ENCODE results near the gene NSD1.

NSD1 gene

GRCh38 chr5:177133096-177133852 is at the start of gene NSD1:
TSS of gene NSD1 (plus strand) at chr5:177133773. CDS start at chr5:177135104, 1,331 bp downstream.
- H3K9me3 Mint-ChIP-seq = no peaks in the 10 kb centered on the region
- peaks cover 37% of the 10 kb centered on the region for H3K36me3 Mint-ChIP-seq (ENCODE audit: low read depth)
- H3K27me3 Mint-ChIP-seq = no peaks in the 10 kb centered on the region
- peaks cover 55% of the 10 kb centered on the region for H3K4me1 Mint-ChIP-seq (ENCODE audit: low read depth)
- peak within 1 kb of the TSS; percentile 90 for H3K4me3 Mint-ChIP-seq
- peak within 1 kb of the TSS; percentile 91 for H3K27ac Mint-ChIP-seq
- DNase-seq = peak; percentile 94

- H3K4me3 Mint-ChIP-seq = no peak overlapping the region
- no peak for DNase-seq
- H3K27me3 Mint-ChIP-seq = peaks cover 22% of the 10 kb centered on the region
- H3K36me3 Mint-ChIP-seq (ENCODE audit: low read depth) = no peaks in the 10 kb centered on the region
- H3K9me3 Mint-ChIP-seq = no peaks in the 10 kb centered on the region
- peaks cover 9% of the 10 kb centered on the region for H3K4me1 Mint-ChIP-seq (ENCODE audit: low read depth)
- H3K27ac Mint-ChIP-seq = no peak overlapping the region
These were observed 49.4 kb upstream of the NSD1 start for GRCh38 chr5:177084175-177084574.

GRCh38 chr5:177085985-177086653 is 47.5 kb upstream of the NSD1 start:
- peaks cover 22% of the 10 kb centered on the region for H3K27me3 Mint-ChIP-seq
- H3K4me3 Mint-ChIP-seq = peak overlapping the region; percentile 34
- peaks cover 9% of the 10 kb centered on the region for H3K4me1 Mint-ChIP-seq (ENCODE audit: low read depth)
- no peak overlapping the region for H3K27ac Mint-ChIP-seq
- no peak for DNase-seq
- H3K36me3 Mint-ChIP-seq (ENCODE audit: low read depth) = no peaks in the 10 kb centered on the region
- no peaks in the 10 kb centered on the region for H3K9me3 Mint-ChIP-seq

- no peaks in the 10 kb centered on the region for H3K36me3 Mint-ChIP-seq (ENCODE audit: low read depth)
- H3K4me1 Mint-ChIP-seq (ENCODE audit: low read depth) = peaks cover 9% of the 10 kb centered on the region
- peaks cover 22% of the 10 kb centered on the region for H3K27me3 Mint-ChIP-seq
- no peaks in the 10 kb centered on the region for H3K9me3 Mint-ChIP-seq
- peak within 1 kb of the TSS; percentile 34 for H3K4me3 Mint-ChIP-seq
- no peak within 1 kb of the TSS for H3K27ac Mint-ChIP-seq
- peak; percentile 79 for DNase-seq
These were observed 46.7 kb upstream of the NSD1 start, which contains the start of gene FGFR4 for GRCh38 chr5:177086654-177087397. TSS of gene FGFR4 (plus strand) at chr5:177086915. CDS start at chr5:177089603, 2,688 bp downstream.

GRCh38 chr5:177087398-177088005 is 46.1 kb upstream of the NSD1 start:
- peaks cover 22% of the 10 kb centered on the region for H3K27me3 Mint-ChIP-seq
- peak overlapping the region; percentile 30 for H3K4me3 Mint-ChIP-seq
- peaks cover 9% of the 10 kb centered on the region for H3K4me1 Mint-ChIP-seq (ENCODE audit: low read depth)
- no peaks in the 10 kb centered on the region for H3K36me3 Mint-ChIP-seq (ENCODE audit: low read depth)
- no peak for DNase-seq
- no peaks in the 10 kb centered on the region for H3K9me3 Mint-ChIP-seq
- no peak overlapping the region for H3K27ac Mint-ChIP-seq

GRCh38 chr5:177089127-177089526 is 44.4 kb upstream of the NSD1 start:
- Mint-ChIP-seq H3K36me3 (ENCODE audit: low read depth) (no peaks in the 10 kb centered on the region), H3K27ac (no peak overlapping the region), H3K27me3 (peaks cover 19% of the 10 kb centered on the region), H3K9me3 (no peaks in the 10 kb centered on the region), H3K4me1 (ENCODE audit: low read depth) (peaks cover 9% of the 10 kb centered on the region), H3K4me3 (no peak overlapping the region)
- no peak for DNase-seq

- Mint-ChIP-seq H3K36me3 (ENCODE audit: low read depth) (no peaks in the 10 kb centered on the region), H3K9me3 (no peaks in the 10 kb centered on the region), H3K27ac (no peak overlapping the region), H3K4me1 (ENCODE audit: low read depth) (peaks cover 9% of the 10 kb centered on the region), H3K27me3 (peaks cover 17% of the 10 kb centered on the region), H3K4me3 (no peak overlapping the region)
- no peak for DNase-seq
These were observed 43.5 kb upstream of the NSD1 start for GRCh38 chr5:177089825-177090641.

GRCh38 chr5:177090813-177091212 is 42.8 kb upstream of the NSD1 start:
- H3K27me3 Mint-ChIP-seq = peaks cover 16% of the 10 kb centered on the region
- H3K9me3 Mint-ChIP-seq = no peaks in the 10 kb centered on the region
- no peak overlapping the region for H3K4me3 Mint-ChIP-seq
- DNase-seq = no peak
- no peak overlapping the region for H3K27ac Mint-ChIP-seq
- peaks cover 9% of the 10 kb centered on the region for H3K4me1 Mint-ChIP-seq (ENCODE audit: low read depth)
- no peaks in the 10 kb centered on the region for H3K36me3 Mint-ChIP-seq (ENCODE audit: low read depth)

- H3K36me3 Mint-ChIP-seq (ENCODE audit: low read depth) = no peaks in the 10 kb centered on the region
These were observed 42.3 kb upstream of the NSD1 start for GRCh38 chr5:177091232-177091631.

GRCh38 chr5:177092178-177093081 is 41.1 kb upstream of the NSD1 start:
- H3K4me3 Mint-ChIP-seq = no peak overlapping the region
- H3K27me3 Mint-ChIP-seq = peaks cover 14% of the 10 kb centered on the region
- H3K27ac Mint-ChIP-seq = no peak overlapping the region
- H3K4me1 Mint-ChIP-seq (ENCODE audit: low read depth) = peaks cover 3% of the 10 kb centered on the region
- DNase-seq = no peak
- H3K9me3 Mint-ChIP-seq = no peaks in the 10 kb centered on the region
- no peaks in the 10 kb centered on the region for H3K36me3 Mint-ChIP-seq (ENCODE audit: low read depth)

More at GRCh38 chr5:177091232-177091631, 42.3 kb upstream of the NSD1 start:
- Mint-ChIP-seq H3K27ac (no peak overlapping the region), H3K9me3 (no peaks in the 10 kb centered on the region), H3K4me1 (ENCODE audit: low read depth) (peaks cover 6% of the 10 kb centered on the region), H3K27me3 (peaks cover 16% of the 10 kb centered on the region), H3K4me3 (no peak overlapping the region)
- DNase-seq = no peak

- Mint-ChIP-seq H3K36me3 (ENCODE audit: low read depth) (no peaks in the 10 kb centered on the region), H3K9me3 (no peaks in the 10 kb centered on the region), H3K4me1 (ENCODE audit: low read depth) (no peaks in the 10 kb centered on the region), H3K27me3 (peaks cover 9% of the 10 kb centered on the region), H3K27ac (no peak overlapping the region), H3K4me3 (no peak overlapping the region)
- DNase-seq = no peak
These were observed 40.4 kb upstream of the NSD1 start for GRCh38 chr5:177093082-177093712.

GRCh38 chr5:177093803-177094202 is 39.8 kb upstream of the NSD1 start:
- Mint-ChIP-seq H3K4me3 (no peak overlapping the region), H3K27ac (no peak overlapping the region), H3K36me3 (ENCODE audit: low read depth) (no peaks in the 10 kb centered on the region), H3K4me1 (ENCODE audit: low read depth) (no peaks in the 10 kb centered on the region), H3K9me3 (no peaks in the 10 kb centered on the region), H3K27me3 (peaks cover 4% of the 10 kb centered on the region)
- no peak for DNase-seq
